Measurements from ENCODE around the gene RXFP4. TPM values are rescaled to one million over a fixed set of nuclear protein-coding genes. Genes with fewer than 3 reads are reported as not detected.
"Not testable (repeated sequence)": the region's sequence is repeated elsewhere in the genome, so short reads cannot be mapped to it uniquely, and the experiment has no call there.

The RXFP4 gene
- not detected for total RNA-seq

DNA sequence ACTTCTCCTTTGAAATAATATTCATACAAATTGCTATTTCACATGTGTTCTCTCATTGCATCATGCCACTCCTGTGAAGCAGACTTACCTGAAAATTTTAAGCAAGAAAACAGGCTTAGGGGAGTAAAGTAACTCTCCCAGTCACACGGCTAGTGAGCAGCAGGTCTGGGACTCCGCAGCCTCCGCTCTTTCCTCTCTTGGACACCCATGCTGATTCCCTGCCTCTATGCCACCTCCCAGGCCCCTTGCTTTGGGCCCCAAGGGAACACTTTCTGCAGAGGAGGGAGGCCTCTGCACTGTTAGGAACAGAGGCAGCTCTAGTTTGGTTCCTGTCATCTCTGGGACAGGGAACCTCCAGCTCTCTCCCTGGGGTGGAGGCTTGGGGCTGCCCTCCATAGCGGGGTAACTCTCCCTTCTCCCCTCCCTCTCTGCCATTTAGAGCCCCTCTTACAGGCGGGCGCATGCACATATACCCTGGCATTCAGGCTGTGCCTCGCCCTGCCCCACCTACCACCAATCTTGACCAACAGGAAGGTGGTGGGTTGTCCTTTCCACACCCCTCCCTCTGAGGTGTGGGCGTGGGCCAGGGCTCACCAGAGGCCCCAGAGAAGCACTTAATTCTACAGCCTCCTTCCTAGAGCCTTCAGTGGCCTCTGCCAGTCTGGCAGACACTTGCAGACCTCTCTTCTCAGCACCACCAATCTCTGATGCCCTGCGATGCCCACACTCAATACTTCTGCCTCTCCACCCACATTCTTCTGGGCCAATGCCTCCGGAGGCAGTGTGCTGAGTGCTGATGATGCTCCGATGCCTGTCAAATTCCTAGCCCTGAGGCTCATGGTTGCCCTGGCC, at the start of gene RXFP4:
Gene RXFP4 (plus strand): TSS at position 646 of the 852 bp plus-strand sequence. CDS start 72 bp downstream, at position 718.
- Histone ChIP-seq H3K27me3 (no peaks in the 10 kb centered on the region), H3K9me3 (no peaks in the 10 kb centered on the region), H3K27ac (peak within 1 kb of the TSS; percentile 80 to 92), H3K36me3 (peaks cover 0 to 2% of the 10 kb centered on the region in 2 donors), H3K4me1 (peaks cover 20 to 38% of the 10 kb centered on the region in 2 donors), H3K4me3 (no peak within 1 kb of the TSS)
- DNase-seq (ENCODE audit: low spot score in 2 of 2) = no peak
- intact Hi-C loops (cut with DNase I) = no loop called here
- no peak for TF ChIP-seq CTCF (IDR thresholded peaks at IDR 0.05)

GRCh38 chr1:155892796-155893195, 48.6 kb upstream of the RXFP4 start:
- Histone ChIP-seq H3K27me3 (no peaks in the 10 kb centered on the region), H3K9me3 (no peaks in the 10 kb centered on the region), H3K27ac (peak overlapping the region; percentile 88 to 92), H3K36me3 (peaks cover 23 to 29% of the 10 kb centered on the region in 2 donors), H3K4me1 (peaks cover 0 to 18% of the 10 kb centered on the region in 2 donors), H3K4me3 (peak overlapping the region in 1 of 2 donors; percentile 19)
- intact Hi-C loops (cut with DNase I) = loop anchor here (1.0 kb wide), 1 partner anchor 32 kb away; no protein-coding TSS in a partner anchor
- TF ChIP-seq CTCF (IDR thresholded peaks at IDR 0.05) = no peak
- no peak for DNase-seq (ENCODE audit: low spot score in 2 of 2)

DNA sequence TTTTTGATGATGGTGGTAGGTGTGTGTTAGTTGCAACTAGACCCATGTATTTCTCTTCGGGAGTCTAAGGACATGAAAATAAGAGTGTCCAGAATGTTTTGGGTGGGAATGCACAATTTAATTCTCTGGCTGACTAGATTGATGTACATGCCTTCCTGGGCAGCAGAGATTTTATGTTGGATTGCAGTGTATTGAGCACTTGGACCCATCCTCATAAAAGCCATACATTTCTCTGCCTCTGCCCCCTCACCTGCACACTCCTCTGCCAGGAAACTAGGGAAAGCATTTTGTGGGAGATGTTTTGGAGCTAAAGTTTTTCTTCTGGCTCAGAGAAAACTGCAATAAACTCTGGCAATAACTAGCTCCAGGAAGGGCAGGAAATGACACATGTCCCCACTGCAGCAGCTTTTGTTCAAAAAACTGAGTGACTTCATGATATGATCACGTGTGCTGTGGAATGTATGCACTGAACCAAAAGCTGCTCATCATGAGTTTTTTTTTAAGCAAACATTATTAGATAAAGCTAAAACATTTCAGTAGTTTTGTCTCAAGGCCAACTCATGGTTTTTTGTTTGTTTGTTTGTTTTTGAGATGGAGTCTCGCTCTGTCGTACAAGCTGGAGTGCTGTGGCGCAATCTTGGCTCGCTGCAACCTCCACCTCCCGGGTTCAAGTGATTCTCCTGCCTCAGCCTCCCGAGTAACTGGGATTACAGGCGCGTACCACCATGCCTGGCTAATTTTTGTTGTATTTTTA, 47.9 kb upstream of the RXFP4 start:
- DNase-seq (ENCODE audit: low spot score in 2 of 2) = peak in 1 of 2 donors; percentile 71
- H3K36me3 ChIP-seq = peaks cover 22 to 29% of the 10 kb centered on the region in 2 donors
- TF ChIP-seq CTCF (IDR thresholded peaks at IDR 0.05) = no peak
- intact Hi-C loops (cut with DNase I) = loop anchor here (1.0 to 2.0 kb wide), 2 partner anchors 17 to 33 kb away; partner anchors contain the start of gene RIT1
- peaks cover 0 to 18% of the 10 kb centered on the region in 2 donors for H3K4me1 ChIP-seq
- H3K27me3 ChIP-seq = no peaks in the 10 kb centered on the region
- H3K9me3 ChIP-seq = no peaks in the 10 kb centered on the region
- H3K27ac ChIP-seq = peak overlapping the region; percentile 88 to 92
- H3K4me3 ChIP-seq = peak overlapping the region in 1 of 2 donors; percentile 19

GRCh38 chr1:155895617-155896016, 45.8 kb upstream of the RXFP4 start:
- not testable (repeated sequence) for H3K4me3 ChIP-seq; H3K9me3 ChIP-seq; H3K27me3 ChIP-seq; DNase-seq (ENCODE audit: low spot score in 2 of 2)
- intact Hi-C loops (cut with DNase I) = loop anchor here (2.0 kb wide), 1 partner anchor 15 kb away; the partner anchor contains the start of gene RIT1
- peak overlapping the region; percentile 50 to 88 for H3K27ac ChIP-seq
- peaks cover 39 to 45% of the 10 kb centered on the region in 2 donors for H3K36me3 ChIP-seq
- H3K4me1 ChIP-seq = peaks cover 0 to 18% of the 10 kb centered on the region in 2 donors

DNA sequence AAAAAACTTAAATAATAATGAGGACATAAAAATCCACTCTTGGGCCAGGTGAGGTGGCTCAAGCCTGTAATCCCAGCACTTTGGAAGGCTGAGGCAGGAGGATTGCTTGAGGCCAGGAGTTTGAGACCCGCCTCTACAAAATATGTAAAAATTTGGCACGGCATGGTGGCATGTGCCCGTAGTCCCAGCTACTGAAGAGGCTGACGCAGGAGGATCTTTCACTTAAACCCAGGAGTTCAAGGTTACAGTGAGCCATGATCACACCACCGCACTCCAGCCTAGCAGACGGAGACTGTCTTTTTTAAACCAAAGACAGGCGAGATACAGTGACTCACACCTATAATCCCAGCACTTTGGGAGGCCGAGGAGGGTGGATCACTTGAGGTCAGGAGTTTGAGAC, 45.0 kb upstream of the RXFP4 start:
- DNase-seq (ENCODE audit: low spot score in 2 of 2) = not testable (repeated sequence)

GRCh38 chr1:155897746-155898145, 43.7 kb upstream of the RXFP4 start:
- DNase-seq (ENCODE audit: low spot score in 2 of 2) = no peak
- Histone ChIP-seq H3K9me3 (no peaks in the 10 kb centered on the region), H3K4me3 (no peak overlapping the region), H3K27me3 (no peaks in the 10 kb centered on the region), H3K27ac (no peak overlapping the region), H3K36me3 (peaks cover 60 to 67% of the 10 kb centered on the region in 2 donors), H3K4me1 (peaks cover 0 to 12% of the 10 kb centered on the region in 2 donors)
- intact Hi-C loops (cut with DNase I) = no loop called here
- TF ChIP-seq CTCF (IDR thresholded peaks at IDR 0.05) = no peak

More for the DNA sequence above, 45.0 kb upstream of the RXFP4 start:
- peaks cover 48 to 54% of the 10 kb centered on the region in 2 donors for H3K36me3 ChIP-seq
- H3K27me3 ChIP-seq; intact Hi-C loops (cut with DNase I); H3K4me3 ChIP-seq; H3K9me3 ChIP-seq: not testable (repeated sequence)
- H3K27ac ChIP-seq = peak overlapping the region in 1 of 2 donors; percentile 11
- H3K4me1 ChIP-seq = peaks cover 0 to 18% of the 10 kb centered on the region in 2 donors

All from ascending aorta (tissue), 2 donors.